Keratinocyte (primary cell): ENCODE data around the gene COL11A2. TPM values are rescaled to one million over a fixed set of nuclear protein-coding genes. Genes with fewer than 3 reads are reported as not detected.

ENCODE experiments used
- DNase-seq: peaks from one replicate; pipeline ENCODE4 v3.0.0-alpha.2; 2011; ENCODE audit warnings: low read depth, missing footprints, low spot score
- FAIRE-seq: peaks from 2 replicates; lab custom pipeline; 2011; peaks lifted over from hg19 to GRCh38; lab: Jason Lieb, UNC
- H2AFZ ChIP-seq: 2 replicates; pipeline ENCODE4 v1.6.0; 2012; ENCODE audit warnings: low read length, control low read depth, inconsistent platforms; ENCODE audit not compliant: control insufficient read depth
- H3K27ac ChIP-seq: 2 replicates; pipeline ENCODE4 v1.5.1; 2011; ENCODE audit warnings: low read length; ENCODE audit not compliant: control insufficient read depth, insufficient read depth
- H3K27me3 ChIP-seq: 3 replicates; pipeline ENCODE4 v1.6.0; 2011; ENCODE audit warnings: low read length; ENCODE audit not compliant: control insufficient read depth, insufficient read depth; ENCODE audit errors: extremely low read depth
- H3K36me3 ChIP-seq, 2 experiments: 2 replicates in 1 of 2; 3 replicates in 1 of 2; pipeline ENCODE4 v1.5.1; 2011; ENCODE audit warnings: low read length in 2 of 2, mild to moderate bottlenecking in 1 of 2; ENCODE audit not compliant: control insufficient read depth in 2 of 2, insufficient read depth in 2 of 2; ENCODE audit errors: extremely low read depth in 1 of 2
- H3K4me1 ChIP-seq: 3 replicates; pipeline ENCODE4 v1.5.1; 2011; ENCODE audit warnings: low read length; ENCODE audit not compliant: control insufficient read depth, insufficient read depth; ENCODE audit errors: extremely low read depth
- H3K4me2 ChIP-seq: 3 replicates; pipeline ENCODE4 v1.6.0; 2011; ENCODE audit warnings: low read depth, low read length; ENCODE audit not compliant: control insufficient read depth, insufficient read depth; ENCODE audit errors: extremely low read depth
- H3K4me3 ChIP-seq, 3 experiments: fragments of 200-600 bp in 1 of 3; sonication (generic) in 1 of 3; 2 replicates in 2 of 3; 3 replicates in 1 of 3; pipeline ENCODE4 v1.5.1; 2011 to 2016; ENCODE audit warnings: low read length in 3 of 3, mild to moderate bottlenecking in 3 of 3, control low read depth in 2 of 3, inconsistent platforms in 1 of 3, low read depth in 1 of 3, mixed read lengths in 1 of 3, mixed run types in 1 of 3, moderate library complexity in 1 of 3; ENCODE audit not compliant: control insufficient read depth in 2 of 3, insufficient read depth in 2 of 3; ENCODE audit errors: extremely low read depth in 1 of 3
- H3K79me2 ChIP-seq: 2 replicates; pipeline ENCODE4 v1.6.0; 2012; ENCODE audit warnings: low read length; ENCODE audit not compliant: control insufficient read depth, insufficient read depth
- H3K9ac ChIP-seq: 3 replicates; pipeline ENCODE4 v1.6.0; 2011; ENCODE audit warnings: low read length; ENCODE audit not compliant: control insufficient read depth, insufficient read depth; ENCODE audit errors: extremely low read depth
- H3K9me1 ChIP-seq: 3 replicates; pipeline ENCODE4 v1.6.0; 2011; ENCODE audit warnings: low read length; ENCODE audit not compliant: control insufficient read depth, insufficient read depth; ENCODE audit errors: extremely low read depth
- H3K9me3 ChIP-seq: 2 replicates; pipeline ENCODE4 v1.5.1; 2012; ENCODE audit warnings: low read depth, low read length; ENCODE audit not compliant: control insufficient read depth
- H4K20me1 ChIP-seq: 3 replicates; pipeline ENCODE4 v1.6.0; 2011; ENCODE audit warnings: low read length; ENCODE audit not compliant: control insufficient read depth, insufficient read depth; ENCODE audit errors: extremely low read depth
- CTCF ChIP-seq, 3 experiments: IDR thresholded peaks in 1 of 3; conservative IDR thresholded peaks in 1 of 3; optimal IDR thresholded peaks in 1 of 3; 2 replicates in 2 of 3; 3 replicates in 1 of 3; pipeline versions ENCODE3 to v1.5.1; 2011; ENCODE audit warnings: low read length in 3 of 3, mild to moderate bottlenecking in 3 of 3, moderate library complexity in 2 of 3, control low read depth in 1 of 3, inconsistent platforms in 1 of 3; ENCODE audit not compliant: insufficient read depth in 2 of 3; ENCODE audit errors: extremely low read depth in 1 of 3
- EZH2 ChIP-seq: IDR thresholded peaks from one replicate; pipeline ENCODE4 v1.6.1; 2012; ENCODE audit warnings: inconsistent platforms, mild to moderate bottlenecking, low read length, moderate library complexity
- dilution Hi-C: fragments of 300-500 bp; cut with MboI; formaldehyde crosslinking; loops from one replicate; pipeline ENCODE4 v1.7.0; 2020; ENCODE audit warnings: low sequenced_read_pairs; ENCODE audit not compliant: extremely low pct_ligation_motif_present
- polyA plus RNA-seq, 5 experiments: library from polyadenylated mRNA; depleted of rRNA in 3 of 5; stranded (reverse) in 3 of 5; stranded (forward) in 1 of 5; unstranded in 1 of 5; fragments of >200 nt; gene quantifications; 1 replicate in 1 of 5; 2 replicates in 3 of 5; 3 replicates in 1 of 5; pipeline versions ENCODE4 v1.2.1 to v1.2.3, GENCODE V29; 2011 to 2012; ENCODE audit warnings: missing spikeins in 2 of 5, low read depth in 1 of 5, low replicate concordance in 1 of 5

The COL11A2 gene
- polyA plus RNA-seq, 1 donor (not counting 4 experiments of a cell fraction or from before 2014, with no cell fraction given), result 0.08 TPM

DNA sequence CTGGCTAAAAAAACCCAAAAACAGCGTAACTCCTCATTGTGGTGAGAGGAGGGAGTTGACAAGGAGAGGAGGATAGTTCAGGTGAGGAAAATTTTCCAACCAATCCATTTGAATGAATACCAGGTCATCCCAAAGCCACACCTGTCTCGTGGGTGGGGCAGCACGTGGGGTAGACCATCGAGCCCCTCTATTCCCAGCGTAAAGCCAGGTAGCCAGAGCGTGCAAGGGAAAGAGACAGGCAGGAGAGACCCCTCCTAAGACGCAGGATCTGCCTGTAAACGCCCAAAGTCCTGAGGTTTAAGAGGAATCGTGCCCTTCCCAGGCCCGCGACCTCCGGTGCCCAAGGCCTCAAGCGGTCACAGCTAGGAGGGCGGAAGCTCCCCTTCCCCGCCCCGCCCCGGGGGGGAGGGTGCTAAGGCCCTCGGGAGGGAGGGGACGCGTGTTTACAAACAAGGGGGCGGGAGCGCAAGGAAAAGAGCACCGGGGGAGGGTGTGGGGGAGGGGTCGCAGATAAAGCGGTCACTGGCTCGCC lies 7.5 kb upstream of the COL11A2 start:
- peaks cover 25% of the 10 kb centered on the region for H3K4me1 ChIP-seq
- peaks cover 3% of the 10 kb centered on the region for H4K20me1 ChIP-seq
- TF ChIP-seq CTCF (optimal IDR thresholded peaks at IDR 0.05 in 1 of 3, IDR thresholded peaks at IDR 0.05 in 1 of 3, conservative IDR thresholded peaks at IDR 0.05 in 1 of 3; ENCODE audit: extremely low read depth in 1 of 3, insufficient read depth in 2 of 3, low read length in 3 of 3) (no peak), EZH2 (no peak)
- peak overlapping the region; percentile 76 for H2AFZ ChIP-seq
- H3K9ac ChIP-seq, result peak overlapping the region; percentile 95
- dilution Hi-C loops, result no loop called here
- peaks cover 27 to 39% of the 10 kb centered on the region in 2 experiments for H3K36me3 ChIP-seq
- no peaks in the 10 kb centered on the region for H3K9me3 ChIP-seq
- H3K4me3 ChIP-seq, result peak overlapping the region; percentile 85 to 99 (median 88)
- H3K27ac ChIP-seq, result peak overlapping the region; percentile 99
- peak overlapping the region; percentile 98 for H3K4me2 ChIP-seq
- H3K9me1 ChIP-seq, result peaks cover 7% of the 10 kb centered on the region
- no peaks in the 10 kb centered on the region for H3K27me3 ChIP-seq
- peaks cover 38% of the 10 kb centered on the region for H3K79me2 ChIP-seq
- DNase-seq (no peak), FAIRE-seq (no peak)

DNA sequence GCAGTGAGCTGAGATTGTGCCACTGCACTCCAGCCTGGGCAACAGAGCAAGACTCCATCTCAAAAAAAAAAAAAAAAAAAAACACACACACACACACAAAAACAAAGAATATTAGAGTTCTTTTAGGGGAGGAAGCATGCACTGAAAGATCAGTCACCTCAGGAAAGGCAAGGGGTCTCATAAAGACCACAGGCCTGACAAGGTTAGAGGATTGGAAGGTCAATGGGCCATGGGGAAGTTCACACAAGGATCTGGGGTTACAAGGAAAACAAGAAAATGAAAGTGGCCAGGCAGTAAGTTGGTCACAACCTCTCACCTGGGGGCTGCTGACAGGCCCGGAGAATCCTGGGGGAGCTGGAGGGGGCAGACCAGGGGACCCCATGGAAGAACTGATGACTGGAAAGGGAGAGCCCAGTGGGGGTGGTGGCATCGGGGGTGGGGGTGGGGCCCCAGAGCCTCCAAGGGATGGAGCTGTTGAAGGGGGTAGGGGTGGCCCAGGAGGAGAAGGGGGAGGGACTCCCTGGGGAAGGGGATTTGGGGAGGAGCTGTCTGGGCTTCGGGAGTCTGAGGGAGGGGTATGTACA lies 6.7 kb upstream of the COL11A2 start:
- H3K36me3 ChIP-seq, result peaks cover 28 to 37% of the 10 kb centered on the region in 2 experiments

More for the DNA sequence above, 6.7 kb upstream of the COL11A2 start:
- dilution Hi-C loops, result no loop called here
- Histone ChIP-seq H3K4me2 (peak overlapping the region; percentile 98), H4K20me1 (peaks cover 3% of the 10 kb centered on the region), H3K4me3 (peak overlapping the region; percentile 85 to 99 (median 88)), H3K9me3 (no peaks in the 10 kb centered on the region), H3K4me1 (peaks cover 21% of the 10 kb centered on the region), H3K79me2 (peaks cover 38% of the 10 kb centered on the region), H3K27me3 (no peaks in the 10 kb centered on the region), H3K9ac (peak overlapping the region; percentile 95), H3K27ac (no peak overlapping the region), H2AFZ (no peak overlapping the region), H3K9me1 (peaks cover 6% of the 10 kb centered on the region)
- no peak for DNase-seq
- FAIRE-seq, result no peak
- TF ChIP-seq EZH2, result no peak
- TF ChIP-seq CTCF (optimal IDR thresholded peaks at IDR 0.05 in 1 of 3, IDR thresholded peaks at IDR 0.05 in 1 of 3, conservative IDR thresholded peaks at IDR 0.05 in 1 of 3; ENCODE audit: extremely low read depth in 1 of 3, insufficient read depth in 2 of 3, low read length in 3 of 3), result no peak
